Measurements from ENCODE around the gene MAD1L1.

GRCh38 chr7:2126621-2127020 is 106.1 kb downstream of the MAD1L1 start:
- TF ChIP-seq EZH2 (IDR thresholded peaks at IDR 0.05; ENCODE audit: low read length, missing control alignments), result no peak
- TF ChIP-seq CTCF (conservative IDR thresholded peaks at IDR 0.05 in 1 of 2, IDR thresholded peaks at IDR 0.05 in 1 of 2; ENCODE audit: low read depth in 1 of 2, low read length in 2 of 2), result no peak

Measured in fibroblast of lung (primary cell).